NCI-H345 treated with DMSO at 0.1 percent for 48 hours (cell line): ENCODE data around the gene RAVER1.

ENCODE experiments used
- DNase-seq: peaks from one replicate; lab custom pipeline; 2025; ENCODE audit not compliant: unreplicated experiment; lab: John Stamatoyannopoulos, UW

Gene RAVER1

GRCh38 chr19:10271543-10272086 is 61.7 kb downstream of the RAVER1 start:
- DNase-seq, result no peak

GRCh38 chr19:10270616-10271394 is 62.5 kb downstream of the RAVER1 start, which contains the start of gene ICAM1:
TSS of gene ICAM1 (plus strand) at chr19:10271120. CDS start at chr19:10271160, 40 bp downstream.
- no peak for DNase-seq

- no peak for DNase-seq
These were observed 63.1 kb downstream of the RAVER1 start for GRCh38 chr19:10270180-10270615.

- DNase-seq, result peak; percentile 70
These were observed 63.8 kb downstream of the RAVER1 start for GRCh38 chr19:10269333-10270179.

- DNase-seq, result no peak
These were observed 65.3 kb downstream of the RAVER1 start for GRCh38 chr19:10268071-10268470.

- no peak for DNase-seq
These were observed 66.6 kb downstream of the RAVER1 start for GRCh38 chr19:10266706-10267105.
